HepG2 (cell line): Measurements from ENCODE around the gene WDHD1. TPM values are rescaled to one million over a fixed set of nuclear protein-coding genes. Genes with fewer than 3 reads are reported as not detected.

ENCODE experiments used
- ADNP ChIP-seq: sonication (generic); formaldehyde crosslinking; IDR thresholded peaks from 2 replicates; pipeline ENCODE4 v1.4.0; 2020; ENCODE audit warnings: missing genetic modification reagents
- DPF2 ChIP-seq: sonication (generic); formaldehyde crosslinking; IDR thresholded peaks from 2 replicates; pipeline ENCODE4 v1.4.0; 2020; ENCODE audit warnings: mild to moderate bottlenecking, low read depth, missing genetic modification reagents, borderline replicate concordance
- EHMT2 ChIP-seq: fragments of 200-600 bp; sonication (generic); IDR thresholded peaks from 2 replicates; pipeline ENCODE4 v1.7.0; 2017; ENCODE audit warnings: antibody characterized with exemption, low read depth, low read length, borderline replicate concordance
- HMG20A ChIP-seq: IDR thresholded peaks from 2 replicates; pipeline ENCODE4 v1.6.1; 2016; ENCODE audit warnings: borderline replicate concordance
- HNRNPLL ChIP-seq: fragments of 200-400 bp; formaldehyde crosslinking; IDR thresholded peaks from 2 replicates; pipeline ENCODE4 v1.6.1; 2017; ENCODE audit warnings: mild to moderate bottlenecking, low read depth, low read length; ENCODE audit not compliant: poor library complexity, severe bottlenecking
- HOXD1 ChIP-seq: sonication (generic); formaldehyde crosslinking; IDR thresholded peaks from 2 replicates; pipeline ENCODE4 v1.5.0; 2020; ENCODE audit warnings: missing genetic modification reagents
- IRX3 ChIP-seq: sonication (generic); formaldehyde crosslinking; IDR thresholded peaks from 2 replicates; pipeline ENCODE4 v1.8.1; 2023; ENCODE audit warnings: mild to moderate bottlenecking, low read depth, missing genetic modification reagents, borderline replicate concordance
- JUNB ChIP-seq: sonication (generic); formaldehyde crosslinking; IDR thresholded peaks from 2 replicates; pipeline ENCODE4 v1.8.0; 2022; ENCODE audit warnings: missing genetic modification reagents, mild to moderate bottlenecking, borderline replicate concordance
- NFE2L2 ChIP-seq: fragments of 150-350 bp; IDR thresholded peaks from 2 replicates; pipeline ENCODE4 v1.6.1; 2014; ENCODE audit warnings: low read length
- NR1H2 ChIP-seq: sonication (generic); formaldehyde crosslinking; IDR thresholded peaks from 2 replicates; pipeline ENCODE4 v1.8.1; 2022; ENCODE audit warnings: low read depth, missing genetic modification reagents, borderline replicate concordance
- PHF20 ChIP-seq: sonication (generic); formaldehyde crosslinking; IDR thresholded peaks from 2 replicates; pipeline ENCODE4 v1.5.0; 2020; ENCODE audit warnings: mild to moderate bottlenecking, missing genetic modification reagents
- RARA ChIP-seq: IDR thresholded peaks from 2 replicates; pipeline ENCODE4 v1.6.1; 2016; ENCODE audit warnings: missing genetic modification reagents, missing compliant biosample characterization
- TOPORS ChIP-seq: sonication (generic); formaldehyde crosslinking; IDR thresholded peaks from 2 replicates; pipeline ENCODE4 v1.8.0; 2023; ENCODE audit warnings: mild to moderate bottlenecking, missing genetic modification reagents
- ZBTB21 ChIP-seq: sonication (generic); formaldehyde crosslinking; IDR thresholded peaks from 2 replicates; pipeline ENCODE4 v1.4.0; 2020; ENCODE audit warnings: missing genetic modification reagents
- ZC3H13 ChIP-seq: sonication (generic); formaldehyde crosslinking; IDR thresholded peaks from 2 replicates; pipeline ENCODE4 v1.8.1; 2023; ENCODE audit warnings: mild to moderate bottlenecking, missing genetic modification reagents, moderate library complexity
- ZFP37 ChIP-seq: sonication (generic); formaldehyde crosslinking; IDR thresholded peaks from 2 replicates; pipeline ENCODE4 v1.4.0; 2020; ENCODE audit warnings: missing genetic modification reagents, borderline replicate concordance
- ZNF546 ChIP-seq: sonication (generic); formaldehyde crosslinking; conservative IDR thresholded peaks from 2 replicates; pipeline ENCODE4 v1.8.1; 2023; ENCODE audit warnings: mild to moderate bottlenecking, missing genetic modification reagents
- ZNF552 ChIP-seq: sonication (generic); formaldehyde crosslinking; IDR thresholded peaks from 2 replicates; pipeline ENCODE4 v1.9.0; 2022; ENCODE audit warnings: missing genetic modification reagents, mild to moderate bottlenecking, borderline replicate concordance
- ZNF703 ChIP-seq: sonication (generic); formaldehyde crosslinking; IDR thresholded peaks from 2 replicates; pipeline ENCODE4 v1.5.1; 2020; ENCODE audit warnings: missing genetic modification reagents, mild to moderate bottlenecking, moderate library complexity, borderline replicate concordance
- ZNF766 ChIP-seq: sonication (generic); formaldehyde crosslinking; IDR thresholded peaks from 2 replicates; pipeline ENCODE4 v1.5.0; 2020; ENCODE audit warnings: missing genetic modification reagents, borderline replicate concordance
- ZNF772 ChIP-seq: sonication (generic); formaldehyde crosslinking; IDR thresholded peaks from 2 replicates; pipeline ENCODE4 v1.5.0; 2020; ENCODE audit warnings: mild to moderate bottlenecking, missing genetic modification reagents
- ZSCAN22 ChIP-seq: sonication (generic); formaldehyde crosslinking; IDR thresholded peaks from 2 replicates; pipeline ENCODE4 v1.4.0; 2020; ENCODE audit warnings: mild to moderate bottlenecking, missing genetic modification reagents
- polyA plus RNA-seq, 8 experiments: library from polyadenylated mRNA; depleted of rRNA in 3 of 8; stranded (reverse) in 7 of 8; unstranded in 1 of 8; fragments of >200 nt; fragmentation: Illumina TruSeq in 4 of 8; extraction: Trizol in 4 of 8; gene quantifications; 2 replicates each; pipeline versions ENCODE4 v1.2.1 to v1.2.3, GENCODE V29; 2011 to 2016; ENCODE audit warnings: low read depth in 4 of 8, missing spikeins in 1 of 8, mixed read lengths in 1 of 8; ENCODE audit not compliant: insufficient read depth in 1 of 8
- total RNA-seq, 5 experiments: library from RNA; depleted of rRNA; stranded (reverse); fragments of >200 nt; fragmentation: Illumina TruSeq; extraction: Trizol; gene quantifications; 2 replicates each; pipeline ENCODE4 v1.2.3, GENCODE V29; 2016; ENCODE audit warnings: low read depth in 1 of 5
- TF ChIP-seq, protein P1 (sequence below): IDR thresholded peaks from 2 replicates; pipeline ENCODE4 v1.6.1; 2016; ENCODE audit warnings: mild to moderate bottlenecking
- TF ChIP-seq, protein P2 (sequence below): sonication (generic); formaldehyde crosslinking; IDR thresholded peaks from 2 replicates; pipeline ENCODE4 v1.8.0; 2022; ENCODE audit warnings: mild to moderate bottlenecking, missing genetic modification reagents; ENCODE audit not compliant: insufficient replicate concordance
- TF ChIP-seq, protein P3 (sequence below): sonication (generic); formaldehyde crosslinking; IDR thresholded peaks from 2 replicates; pipeline ENCODE4 v1.4.0; 2020; ENCODE audit warnings: missing genetic modification reagents

The WDHD1 gene
- total and polyA plus RNA-seq, 2 of the 13 experiments (the other 11 are each of a cell fraction or from before 2014, with no cell fraction given), result 5.5 to 27.5 TPM

DNA sequence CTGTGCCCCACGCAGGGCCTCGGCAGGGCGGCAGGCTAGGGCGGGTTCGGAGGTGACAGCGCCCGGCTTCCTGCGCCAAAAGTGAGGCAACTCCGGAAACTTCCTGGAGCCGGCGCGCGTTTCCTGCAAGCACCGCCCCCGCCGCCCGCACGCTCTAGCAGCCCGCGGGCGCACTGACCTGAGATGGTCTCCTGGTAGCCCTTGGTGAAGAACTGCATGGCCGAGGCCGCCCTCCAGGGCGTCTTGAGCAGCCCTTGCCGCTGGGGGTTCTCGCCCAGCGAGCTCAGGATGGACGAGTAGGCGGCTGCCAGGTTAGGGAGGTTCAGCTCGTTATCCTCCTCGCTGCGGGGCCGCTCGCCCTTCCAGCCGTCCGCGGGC lies 124.8 kb downstream of the WDHD1 start (continued):
- TF ChIP-seq ZFP37 (CRISPR knock-in tag), result no peak
- 0 out of 2 replicates have a peak, but pooled peaks have one; percentile 30 for TF ChIP-seq HOXD1 (CRISPR knock-in tag)
- TF ChIP-seq, protein P1, sequence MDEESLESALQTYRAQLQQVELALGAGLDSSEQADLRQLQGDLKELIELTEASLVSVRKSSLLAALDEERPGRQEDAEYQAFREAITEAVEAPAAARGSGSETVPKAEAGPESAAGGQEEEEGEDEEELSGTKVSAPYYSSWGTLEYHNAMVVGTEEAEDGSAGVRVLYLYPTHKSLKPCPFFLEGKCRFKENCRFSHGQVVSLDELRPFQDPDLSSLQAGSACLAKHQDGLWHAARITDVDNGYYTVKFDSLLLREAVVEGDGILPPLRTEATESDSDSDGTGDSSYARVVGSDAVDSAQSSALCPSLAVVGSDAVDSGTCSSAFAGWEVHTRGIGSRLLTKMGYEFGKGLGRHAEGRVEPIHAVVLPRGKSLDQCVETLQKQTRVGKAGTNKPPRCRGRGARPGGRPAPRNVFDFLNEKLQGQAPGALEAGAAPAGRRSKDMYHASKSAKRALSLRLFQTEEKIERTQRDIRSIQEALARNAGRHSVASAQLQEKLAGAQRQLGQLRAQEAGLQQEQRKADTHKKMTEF (CRISPR knock-in tag), result peak; percentile 58; the same call in 1 of the 2 replicates
- no peak for TF ChIP-seq ADNP (CRISPR knock-in tag)
- TF ChIP-seq EHMT2, result no peak
- TF ChIP-seq DPF2, result no peak
- no peak for TF ChIP-seq RARA (CRISPR knock-in tag)
- TF ChIP-seq PHF20 (CRISPR knock-in tag), result 0 out of 2 replicates have a peak, but pooled peaks have one; percentile 12
- no peak for TF ChIP-seq ZC3H13 (CRISPR knock-in tag)
- no peak for TF ChIP-seq ZNF552 (CRISPR knock-in tag)
- TF ChIP-seq ZBTB21, result 0 out of 2 replicates have a peak, but pooled peaks have one; percentile 9
- TF ChIP-seq, protein P2, sequence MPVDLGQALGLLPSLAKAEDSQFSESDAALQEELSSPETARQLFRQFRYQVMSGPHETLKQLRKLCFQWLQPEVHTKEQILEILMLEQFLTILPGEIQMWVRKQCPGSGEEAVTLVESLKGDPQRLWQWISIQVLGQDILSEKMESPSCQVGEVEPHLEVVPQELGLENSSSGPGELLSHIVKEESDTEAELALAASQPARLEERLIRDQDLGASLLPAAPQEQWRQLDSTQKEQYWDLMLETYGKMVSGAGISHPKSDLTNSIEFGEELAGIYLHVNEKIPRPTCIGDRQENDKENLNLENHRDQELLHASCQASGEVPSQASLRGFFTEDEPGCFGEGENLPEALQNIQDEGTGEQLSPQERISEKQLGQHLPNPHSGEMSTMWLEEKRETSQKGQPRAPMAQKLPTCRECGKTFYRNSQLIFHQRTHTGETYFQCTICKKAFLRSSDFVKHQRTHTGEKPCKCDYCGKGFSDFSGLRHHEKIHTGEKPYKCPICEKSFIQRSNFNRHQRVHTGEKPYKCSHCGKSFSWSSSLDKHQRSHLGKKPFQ, result no peak
- no peak for TF ChIP-seq TOPORS (CRISPR knock-in tag)
- 0 out of 2 replicates have a peak, but pooled peaks have one; percentile 12 for TF ChIP-seq IRX3 (CRISPR knock-in tag)
- no peak for TF ChIP-seq HMG20A (CRISPR knock-in tag)
- TF ChIP-seq ZSCAN22 (CRISPR knock-in tag), result no peak
- no peak; the same call in 1 of the 2 replicates for TF ChIP-seq ZNF703 (CRISPR knock-in tag)
- no peak for TF ChIP-seq JUNB
- no peak for TF ChIP-seq ZNF546
- 0 out of 2 replicates have a peak, but pooled peaks have one; percentile 8 for TF ChIP-seq ZNF772 (CRISPR knock-in tag)
- no peak for TF ChIP-seq ZNF766 (CRISPR knock-in tag)
- TF ChIP-seq, protein P3, sequence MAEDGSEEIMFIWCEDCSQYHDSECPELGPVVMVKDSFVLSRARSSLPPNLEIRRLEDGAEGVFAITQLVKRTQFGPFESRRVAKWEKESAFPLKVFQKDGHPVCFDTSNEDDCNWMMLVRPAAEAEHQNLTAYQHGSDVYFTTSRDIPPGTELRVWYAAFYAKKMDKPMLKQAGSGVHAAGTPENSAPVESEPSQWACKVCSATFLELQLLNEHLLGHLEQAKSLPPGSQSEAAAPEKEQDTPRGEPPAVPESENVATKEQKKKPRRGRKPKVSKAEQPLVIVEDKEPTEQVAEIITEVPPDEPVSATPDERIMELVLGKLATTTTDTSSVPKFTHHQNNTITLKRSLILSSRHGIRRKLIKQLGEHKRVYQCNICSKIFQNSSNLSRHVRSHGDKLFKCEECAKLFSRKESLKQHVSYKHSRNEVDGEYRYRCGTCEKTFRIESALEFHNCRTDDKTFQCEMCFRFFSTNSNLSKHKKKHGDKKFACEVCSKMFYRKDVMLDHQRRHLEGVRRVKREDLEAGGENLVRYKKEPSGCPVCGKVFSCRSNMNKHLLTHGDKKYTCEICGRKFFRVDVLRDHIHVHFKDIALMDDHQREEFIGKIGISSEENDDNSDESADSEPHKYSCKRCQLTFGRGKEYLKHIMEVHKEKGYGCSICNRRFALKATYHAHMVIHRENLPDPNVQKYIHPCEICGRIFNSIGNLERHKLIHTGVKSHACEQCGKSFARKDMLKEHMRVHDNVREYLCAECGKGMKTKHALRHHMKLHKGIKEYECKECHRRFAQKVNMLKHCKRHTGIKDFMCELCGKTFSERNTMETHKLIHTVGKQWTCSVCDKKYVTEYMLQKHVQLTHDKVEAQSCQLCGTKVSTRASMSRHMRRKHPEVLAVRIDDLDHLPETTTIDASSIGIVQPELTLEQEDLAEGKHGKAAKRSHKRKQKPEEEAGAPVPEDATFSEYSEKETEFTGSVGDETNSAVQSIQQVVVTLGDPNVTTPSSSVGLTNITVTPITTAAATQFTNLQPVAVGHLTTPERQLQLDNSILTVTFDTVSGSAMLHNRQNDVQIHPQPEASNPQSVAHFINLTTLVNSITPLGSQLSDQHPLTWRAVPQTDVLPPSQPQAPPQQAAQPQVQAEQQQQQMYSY (CRISPR knock-in tag), result no peak
- TF ChIP-seq NR1H2, result no peak
- TF ChIP-seq NFE2L2, result no peak
- peak; percentile 95 for TF ChIP-seq HNRNPLL
